NCI-H69 (cell line): Measurements from ENCODE around the gene CHMP2A.
A peak's percentile ranks its signal among the peaks of the same experiment; 100 is the strongest.

ENCODE experiments used
- DNase-seq: peaks from one replicate; lab custom pipeline; 2025; lab: John Stamatoyannopoulos, UW

The CHMP2A gene

DNA sequence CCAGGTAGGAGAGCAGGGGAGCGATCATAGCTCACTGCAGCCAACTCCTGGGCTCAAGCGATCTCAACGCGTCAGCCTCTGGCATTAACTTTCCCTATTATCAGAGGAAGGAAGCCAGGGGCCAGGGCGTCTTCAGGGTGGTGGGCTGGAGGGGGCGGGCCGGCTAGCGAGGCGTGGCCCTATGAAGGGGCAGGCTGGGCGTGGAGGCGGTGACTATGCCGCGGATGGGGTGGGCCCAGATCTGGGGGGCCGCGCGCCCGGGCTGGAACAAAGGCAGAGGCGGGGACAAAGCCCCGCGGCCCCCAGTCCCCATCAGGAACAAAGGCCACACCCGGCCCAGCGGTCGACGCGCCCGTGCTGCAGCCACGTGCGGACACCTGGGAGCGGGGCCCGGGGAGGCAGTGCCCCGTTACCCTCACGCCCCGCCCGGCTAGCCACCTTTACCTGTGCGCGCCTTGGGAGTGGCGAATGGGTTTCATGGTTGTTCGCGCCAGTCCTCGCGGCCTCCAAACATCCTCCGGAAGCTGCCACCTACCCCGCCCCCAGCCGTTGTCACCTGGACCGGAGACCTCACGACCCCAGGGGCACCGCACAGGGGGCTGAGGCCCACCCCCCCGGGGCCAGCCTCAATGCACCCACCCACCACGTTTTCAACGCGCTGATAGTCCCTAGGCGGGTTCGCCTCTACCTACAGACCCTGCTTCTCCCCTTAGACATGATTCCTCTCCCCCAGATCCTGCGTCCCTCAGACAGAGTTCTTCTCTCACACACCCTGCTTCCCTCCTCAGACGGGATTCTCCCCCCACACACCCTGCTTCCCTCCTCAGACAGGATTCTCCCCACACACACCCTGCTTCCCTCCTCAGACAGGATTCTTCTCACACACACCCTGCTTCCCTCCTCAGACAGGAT, 16.4 kb downstream of the CHMP2A start:
- peak; percentile 97 for DNase-seq

DNA sequence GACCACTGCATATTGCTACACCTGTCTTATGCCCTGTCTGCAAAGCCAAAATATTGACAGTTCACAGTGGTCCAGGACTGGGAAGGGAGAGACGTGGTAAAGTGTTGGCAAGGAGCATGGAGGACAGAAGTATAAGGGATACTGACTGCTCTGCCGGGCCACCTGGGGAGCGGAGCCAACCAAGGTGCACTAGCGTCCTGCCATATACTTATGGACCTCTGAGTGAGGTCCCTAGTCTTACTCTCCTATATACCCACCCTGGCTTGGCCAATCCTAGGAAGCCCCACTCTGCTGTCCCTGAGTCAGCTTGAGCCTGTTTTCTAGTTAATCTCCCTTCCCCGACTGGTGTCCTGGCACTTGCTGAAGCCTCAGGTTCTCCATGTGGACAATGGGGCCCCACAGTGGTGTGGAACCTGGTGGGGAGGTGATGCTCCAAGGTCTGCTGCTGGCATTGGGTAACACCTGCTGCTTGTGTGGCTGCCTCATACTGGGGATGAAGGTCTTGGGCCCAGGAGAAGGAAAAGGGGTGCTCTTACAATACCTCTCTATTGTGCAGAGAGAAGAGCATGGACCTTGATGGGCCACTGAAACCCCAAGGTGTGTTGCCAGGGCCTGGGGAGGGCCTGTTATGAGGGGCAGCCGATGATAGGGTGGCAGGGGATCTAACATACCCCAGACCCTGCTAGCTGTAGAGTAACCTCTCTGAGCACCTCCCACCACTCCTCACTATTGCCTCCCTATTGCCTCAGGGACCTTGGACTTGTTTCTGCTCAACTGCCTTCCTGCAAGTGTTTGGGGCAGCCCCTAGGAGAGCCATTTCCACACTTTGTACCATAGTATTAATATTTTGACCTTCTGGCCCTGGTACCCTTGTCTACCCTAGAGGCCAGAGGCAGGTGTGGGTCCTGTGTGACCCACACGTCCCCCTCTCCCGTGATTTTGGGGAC, 17.8 kb downstream of the CHMP2A start:
- DNase-seq, result no peak

GRCh38 chr19:58535857-58536256, 19.0 kb downstream of the CHMP2A start:
- no peak for DNase-seq

GRCh38 chr19:58531034-58531840, 23.7 kb downstream of the CHMP2A start:
- no peak for DNase-seq

- DNase-seq, result no peak
Observed at GRCh38 chr19:58529405-58529804, 25.5 kb downstream of the CHMP2A start.

DNA sequence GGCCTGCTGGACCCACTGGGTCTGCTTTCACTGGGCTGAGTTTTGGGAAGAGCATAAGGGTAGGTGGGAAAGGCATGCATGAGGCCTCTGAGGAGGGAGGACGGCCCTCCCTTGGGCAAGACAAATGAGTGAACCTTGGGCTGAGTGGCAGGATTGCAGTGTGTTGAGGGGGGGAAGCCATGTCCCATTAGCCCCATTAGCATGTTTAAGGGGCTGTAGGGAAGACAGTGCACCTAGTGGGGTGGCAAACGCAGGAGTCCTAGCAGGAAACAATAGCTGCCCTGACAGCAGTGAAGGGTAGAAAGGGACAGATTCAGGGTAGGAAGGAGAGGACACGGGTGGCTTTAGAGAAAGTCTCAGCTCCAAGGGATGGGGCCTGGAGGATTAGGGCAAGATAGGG, 32.2 kb downstream of the CHMP2A start:
- no peak for DNase-seq

- no peak for DNase-seq
Observed at GRCh38 chr19:58521651-58522050, 33.3 kb downstream of the CHMP2A start.

- DNase-seq, result no peak
Observed at GRCh38 chr19:58520257-58520599, 34.7 kb downstream of the CHMP2A start.

- peak; percentile 98 for DNase-seq
Observed at GRCh38 chr19:58519355-58520256, 35.3 kb downstream of the CHMP2A start, which contains the start of gene ZBTB45. Gene ZBTB45 (minus strand): TSS chr19:58519810. CDS start chr19:58517673, 2,137 bp downstream.

GRCh38 chr19:58519087-58519354, 35.9 kb downstream of the CHMP2A start:
- peak; percentile 87 for DNase-seq

DNA sequence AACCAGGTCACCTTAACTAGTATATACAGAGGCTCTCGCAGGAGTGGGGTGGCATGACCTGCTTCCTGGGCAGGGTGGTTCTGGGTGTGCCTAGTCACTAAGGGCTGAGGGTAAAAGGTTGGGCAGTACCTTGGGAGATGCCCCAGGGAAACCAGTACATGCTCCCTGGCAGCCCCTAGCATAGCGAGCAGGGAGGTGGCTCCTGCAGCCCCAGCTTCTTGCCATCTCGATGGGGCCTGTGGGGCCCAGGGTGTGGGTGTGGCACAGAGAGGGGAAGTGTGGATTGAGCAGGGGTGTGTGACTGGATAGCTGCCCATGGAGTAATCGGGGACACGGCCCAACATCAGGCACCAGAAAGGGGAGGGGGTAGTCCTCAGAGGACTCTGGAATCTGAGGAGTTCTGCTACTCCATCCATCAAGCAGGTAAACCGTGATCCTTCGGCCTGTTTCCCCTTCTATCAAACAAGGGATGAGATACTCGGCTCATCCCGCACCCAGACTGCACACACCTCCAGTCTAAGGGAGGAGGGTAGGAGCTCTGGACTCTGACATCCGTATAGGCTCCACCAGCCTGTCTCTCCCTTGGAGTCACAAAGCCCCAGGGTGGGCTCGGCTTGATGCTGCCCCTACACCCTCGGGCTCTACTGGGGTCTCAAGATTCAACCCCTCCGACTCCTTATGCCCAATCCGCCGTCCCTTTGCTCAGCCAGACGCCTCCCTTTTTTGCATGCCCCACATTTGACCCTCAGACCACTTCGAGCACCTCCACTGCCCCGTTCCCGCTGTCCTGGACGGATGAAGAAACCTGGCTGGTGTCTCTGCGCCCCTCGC, 36.4 kb downstream of the CHMP2A start:
- peak; percentile 55 for DNase-seq

- DNase-seq, result no peak
Observed at GRCh38 chr19:58516964-58517833, 37.7 kb downstream of the CHMP2A start.

- no peak for DNase-seq
Observed at GRCh38 chr19:58516246-58516836, 38.6 kb downstream of the CHMP2A start.

DNA sequence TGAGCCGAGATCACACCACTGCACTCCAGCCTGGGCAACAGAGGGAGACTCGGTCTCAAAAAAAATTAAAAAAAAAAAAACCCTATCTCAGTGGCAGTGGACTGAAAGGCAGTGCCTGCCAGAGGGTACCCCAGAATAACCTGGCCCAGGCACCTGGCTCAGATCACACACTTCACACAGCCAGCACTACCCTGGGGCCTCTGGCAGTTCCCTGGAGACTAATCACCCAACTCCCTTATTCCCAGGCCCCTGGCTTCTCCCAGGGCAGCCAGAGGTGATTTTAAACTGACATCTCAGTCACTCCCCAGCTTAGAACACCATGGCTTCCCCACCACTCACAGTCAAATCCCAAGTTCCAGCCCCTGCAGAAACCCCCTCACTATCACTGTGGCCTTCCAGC, 39.6 kb downstream of the CHMP2A start:
- DNase-seq, result no peak

DNA sequence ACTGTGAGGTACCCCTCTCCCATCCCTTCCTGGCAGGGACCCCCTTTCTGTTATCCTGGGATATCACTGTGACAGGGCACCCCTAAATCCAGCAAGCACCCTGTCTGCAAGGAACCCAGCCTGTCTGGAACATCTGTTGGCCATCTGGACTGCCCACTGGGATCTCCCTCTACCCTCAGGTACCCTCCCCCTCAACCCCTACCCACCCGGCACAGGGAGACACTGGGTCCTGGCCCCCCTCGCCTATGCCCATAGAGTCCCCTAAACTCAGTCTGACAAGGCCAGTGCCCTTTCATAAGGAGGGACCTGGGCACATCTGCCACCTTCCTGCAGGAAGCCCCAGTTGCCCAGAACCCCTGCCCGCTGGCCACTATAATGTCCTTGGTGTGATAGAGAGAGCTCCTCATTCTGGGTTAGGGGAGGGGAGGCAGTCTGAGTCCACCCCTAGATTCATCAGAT, 40.3 kb downstream of the CHMP2A start:
- no peak for DNase-seq

DNA sequence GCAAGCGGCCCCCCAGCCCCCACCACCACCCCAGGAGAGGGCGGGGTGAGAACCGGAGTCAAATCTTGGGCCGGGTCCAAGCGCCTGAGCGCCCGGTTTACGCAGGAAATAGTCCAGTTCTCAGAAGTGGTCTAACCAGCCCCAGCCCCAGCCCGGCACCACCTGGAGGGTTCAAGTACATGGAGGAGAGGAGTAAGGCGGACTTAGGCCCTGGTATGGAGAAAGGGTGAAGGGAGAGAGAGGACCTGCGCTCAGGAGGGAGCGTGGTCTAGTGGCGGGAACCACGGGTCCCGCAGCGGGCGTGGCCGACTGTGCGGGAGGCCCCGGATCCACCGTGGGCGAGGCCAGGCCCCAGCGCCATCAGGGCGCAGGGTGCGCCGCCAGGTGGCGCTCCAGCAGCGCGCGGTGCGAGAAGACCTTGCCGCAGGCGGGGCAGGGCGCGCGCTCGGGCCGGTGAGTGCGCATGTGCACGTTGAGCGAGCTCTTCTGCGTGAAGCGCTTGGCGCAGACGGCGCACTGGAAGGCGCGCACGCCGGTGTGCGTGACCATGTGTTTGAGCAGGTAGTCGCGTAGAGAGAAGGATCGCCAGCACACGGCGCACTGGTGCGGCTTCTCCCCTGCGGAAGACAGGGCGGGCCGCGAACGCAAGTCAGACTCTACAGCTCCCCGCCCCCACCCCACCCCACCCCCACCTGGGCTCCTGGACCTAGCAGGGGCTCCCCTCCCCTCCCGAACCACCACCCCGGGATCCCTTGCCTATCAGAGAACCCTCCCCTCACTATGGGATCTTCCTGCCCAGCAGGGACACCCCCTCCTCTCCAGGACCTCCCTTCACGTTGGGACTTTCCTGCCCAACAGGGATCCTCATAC, 41.0 kb downstream of the CHMP2A start:
- DNase-seq, result peak; percentile 97

DNA sequence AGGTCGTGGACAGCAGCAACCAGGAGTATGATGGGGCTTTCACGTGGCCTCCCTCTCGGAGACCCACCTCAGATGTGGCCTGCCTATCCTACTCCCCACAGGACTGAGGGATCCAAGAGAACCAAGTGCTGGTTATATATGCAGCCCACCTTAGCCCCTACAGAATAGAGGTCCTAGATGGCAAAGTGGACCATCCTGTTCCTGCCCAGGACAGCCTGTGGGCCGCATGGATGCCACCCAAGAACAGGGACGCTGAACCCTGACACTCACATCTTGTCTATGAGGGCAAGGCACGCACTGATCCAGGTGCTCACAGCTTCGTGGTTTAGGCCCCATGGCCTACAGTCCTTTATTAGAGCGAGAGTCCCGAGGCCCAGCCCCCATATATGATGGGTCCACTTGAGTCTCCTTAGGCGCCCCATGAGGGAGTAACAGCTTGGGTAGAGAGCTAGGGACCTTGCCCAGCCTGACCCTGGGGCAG, 41.7 kb downstream of the CHMP2A start:
- DNase-seq, result no peak
